Spleen (tissue), 7 donors: ENCODE data around the gene CCNI.

ENCODE experiments used
- POLR2A ChIP-seq, 3 donors: fragments of 450-650 bp; IDR thresholded peaks; one replicate each; pipeline ENCODE4 v1.5.1; 2017; ENCODE audit warnings: antibody characterized with exemption in 3 of 3, mild to moderate bottlenecking in 1 of 3
- TF ChIP-seq, protein P1 (sequence below), 11 experiments: fragments of 200-600 bp in 7 of 11; fragments of 450-650 bp in 4 of 11; sonication (generic) in 4 of 11; IDR thresholded peaks in 8 of 11; conservative IDR thresholded peaks in 3 of 11; 1 replicate in 7 of 11; 2 replicates in 4 of 11; pipeline versions ENCODE4 v1.4.0 to v1.8.0; 2016 to 2021; ENCODE audit warnings: antibody characterized with exemption in 11 of 11, inconsistent platforms in 4 of 11, mild to moderate bottlenecking in 1 of 11
- donor health status: DM: no; HTN: no; CAD: no; lungs with moderate emphysema.
- donor health status: DM: no; HTN: no; CAD: no.
- donor health status: DM: no; HTN: no; CAD: no.

DNA sequence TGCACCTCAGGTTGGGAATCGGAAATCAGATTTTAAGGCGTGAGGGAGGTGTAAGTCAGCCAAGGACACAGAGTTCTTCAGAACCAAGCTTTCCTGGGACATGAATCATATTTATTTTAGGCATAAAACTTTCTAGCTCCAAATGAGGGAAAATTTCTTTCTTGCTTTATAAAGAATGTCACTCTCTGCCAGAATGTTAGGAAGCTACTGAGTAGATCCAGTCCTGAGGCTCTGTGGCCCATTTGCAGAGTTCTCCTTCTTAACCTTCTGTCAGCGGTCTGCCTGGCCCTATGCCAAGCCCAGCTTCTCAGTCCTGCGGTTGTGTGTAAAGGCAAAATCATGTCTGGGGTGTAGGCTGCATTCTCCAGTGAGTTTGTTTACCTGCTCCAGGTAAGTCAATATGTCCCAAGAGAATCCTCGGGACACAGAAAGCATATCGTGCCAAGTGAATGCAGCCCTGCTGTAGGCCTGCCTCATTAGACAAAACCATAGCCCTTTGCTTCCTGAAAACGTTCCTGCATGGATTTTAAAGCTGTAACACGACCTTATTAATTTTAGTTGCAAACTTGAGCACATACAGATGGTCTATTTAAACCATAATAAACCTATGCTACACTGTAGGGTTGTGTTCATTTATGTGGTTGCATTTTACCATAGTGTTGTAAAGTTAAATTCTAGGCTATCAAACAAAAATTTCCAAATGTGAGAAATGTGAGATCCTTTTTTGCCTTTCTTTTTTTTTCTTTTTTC lies 29.2 kb upstream of the CCNI start:
- TF ChIP-seq POLR2A (IDR thresholded peaks at IDR 0.05): no peak
- TF ChIP-seq, protein P1, sequence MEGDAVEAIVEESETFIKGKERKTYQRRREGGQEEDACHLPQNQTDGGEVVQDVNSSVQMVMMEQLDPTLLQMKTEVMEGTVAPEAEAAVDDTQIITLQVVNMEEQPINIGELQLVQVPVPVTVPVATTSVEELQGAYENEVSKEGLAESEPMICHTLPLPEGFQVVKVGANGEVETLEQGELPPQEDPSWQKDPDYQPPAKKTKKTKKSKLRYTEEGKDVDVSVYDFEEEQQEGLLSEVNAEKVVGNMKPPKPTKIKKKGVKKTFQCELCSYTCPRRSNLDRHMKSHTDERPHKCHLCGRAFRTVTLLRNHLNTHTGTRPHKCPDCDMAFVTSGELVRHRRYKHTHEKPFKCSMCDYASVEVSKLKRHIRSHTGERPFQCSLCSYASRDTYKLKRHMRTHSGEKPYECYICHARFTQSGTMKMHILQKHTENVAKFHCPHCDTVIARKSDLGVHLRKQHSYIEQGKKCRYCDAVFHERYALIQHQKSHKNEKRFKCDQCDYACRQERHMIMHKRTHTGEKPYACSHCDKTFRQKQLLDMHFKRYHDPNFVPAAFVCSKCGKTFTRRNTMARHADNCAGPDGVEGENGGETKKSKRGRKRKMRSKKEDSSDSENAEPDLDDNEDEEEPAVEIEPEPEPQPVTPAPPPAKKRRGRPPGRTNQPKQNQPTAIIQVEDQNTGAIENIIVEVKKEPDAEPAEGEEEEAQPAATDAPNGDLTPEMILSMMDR (IDR thresholded peaks at IDR 0.05 in 8 of 11, conservative IDR thresholded peaks at IDR 0.05 in 3 of 11): no peak
